PFSK-1 (cell line): ENCODE results near the gene ANKS1A.
A peak's percentile ranks its signal among the peaks of the same experiment; 100 is the strongest.

Experiments
- FOXP2 ChIP-seq: optimal IDR thresholded peaks from 2 replicates; pipeline ENCODE3; 2011; ENCODE audit warnings: borderline replicate concordance, control low read depth, inconsistent platforms; ENCODE audit not compliant: insufficient read depth; ENCODE audit errors: extremely low read length, extremely low read depth
- POLR2AphosphoS5 ChIP-seq: IDR thresholded peaks from 2 replicates; pipeline ENCODE4 v1.6.1; 2012; ENCODE audit warnings: low read depth, mild to moderate bottlenecking, control low read depth, low read length, moderate library complexity
- SIN3A ChIP-seq: IDR thresholded peaks from 2 replicates; pipeline ENCODE4 v1.6.1; 2012; ENCODE audit warnings: mild to moderate bottlenecking, low read length, moderate library complexity, borderline replicate concordance; ENCODE audit not compliant: insufficient read depth
- TAF1 ChIP-seq: IDR thresholded peaks from 2 replicates; pipeline ENCODE4 v1.6.1; 2012; ENCODE audit warnings: low read length, control low read depth, borderline replicate concordance; ENCODE audit not compliant: insufficient read depth
- TF ChIP-seq, protein P1 (sequence below), 2 experiments: IDR thresholded peaks; 2 replicates each; pipeline versions ENCODE4 v1.6.1 to v1.8.0; 2011 to 2012; ENCODE audit warnings: low read depth in 2 of 2, low read length in 2 of 2, control low read depth in 1 of 2, inconsistent platforms in 1 of 2, mild to moderate bottlenecking in 1 of 2, moderate library complexity in 1 of 2; ENCODE audit not compliant: insufficient read depth in 1 of 2

The ANKS1A gene

GRCh38 chr6:34865107-34865506 lies 23.9 kb upstream of the ANKS1A start:
- no peak for TF ChIP-seq POLR2AphosphoS5
- TF ChIP-seq, protein P1, sequence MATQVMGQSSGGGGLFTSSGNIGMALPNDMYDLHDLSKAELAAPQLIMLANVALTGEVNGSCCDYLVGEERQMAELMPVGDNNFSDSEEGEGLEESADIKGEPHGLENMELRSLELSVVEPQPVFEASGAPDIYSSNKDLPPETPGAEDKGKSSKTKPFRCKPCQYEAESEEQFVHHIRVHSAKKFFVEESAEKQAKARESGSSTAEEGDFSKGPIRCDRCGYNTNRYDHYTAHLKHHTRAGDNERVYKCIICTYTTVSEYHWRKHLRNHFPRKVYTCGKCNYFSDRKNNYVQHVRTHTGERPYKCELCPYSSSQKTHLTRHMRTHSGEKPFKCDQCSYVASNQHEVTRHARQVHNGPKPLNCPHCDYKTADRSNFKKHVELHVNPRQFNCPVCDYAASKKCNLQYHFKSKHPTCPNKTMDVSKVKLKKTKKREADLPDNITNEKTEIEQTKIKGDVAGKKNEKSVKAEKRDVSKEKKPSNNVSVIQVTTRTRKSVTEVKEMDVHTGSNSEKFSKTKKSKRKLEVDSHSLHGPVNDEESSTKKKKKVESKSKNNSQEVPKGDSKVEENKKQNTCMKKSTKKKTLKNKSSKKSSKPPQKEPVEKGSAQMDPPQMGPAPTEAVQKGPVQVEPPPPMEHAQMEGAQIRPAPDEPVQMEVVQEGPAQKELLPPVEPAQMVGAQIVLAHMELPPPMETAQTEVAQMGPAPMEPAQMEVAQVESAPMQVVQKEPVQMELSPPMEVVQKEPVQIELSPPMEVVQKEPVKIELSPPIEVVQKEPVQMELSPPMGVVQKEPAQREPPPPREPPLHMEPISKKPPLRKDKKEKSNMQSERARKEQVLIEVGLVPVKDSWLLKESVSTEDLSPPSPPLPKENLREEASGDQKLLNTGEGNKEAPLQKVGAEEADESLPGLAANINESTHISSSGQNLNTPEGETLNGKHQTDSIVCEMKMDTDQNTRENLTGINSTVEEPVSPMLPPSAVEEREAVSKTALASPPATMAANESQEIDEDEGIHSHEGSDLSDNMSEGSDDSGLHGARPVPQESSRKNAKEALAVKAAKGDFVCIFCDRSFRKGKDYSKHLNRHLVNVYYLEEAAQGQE (IDR thresholded peaks at IDR 0.05; ENCODE audit: insufficient read depth in 1 of 2, low read depth in 2 of 2, low read length in 2 of 2) = no peak

GRCh38 chr6:34866509-34866908 lies 22.5 kb upstream of the ANKS1A start:
- no peak for TF ChIP-seq POLR2AphosphoS5
- TF ChIP-seq, protein P1 (IDR thresholded peaks at IDR 0.05; ENCODE audit: insufficient read depth in 1 of 2, low read depth in 2 of 2, low read length in 2 of 2) = no peak
- TF ChIP-seq FOXP2 = no peak
- TF ChIP-seq TAF1 = no peak
- no peak for TF ChIP-seq SIN3A

DNA sequence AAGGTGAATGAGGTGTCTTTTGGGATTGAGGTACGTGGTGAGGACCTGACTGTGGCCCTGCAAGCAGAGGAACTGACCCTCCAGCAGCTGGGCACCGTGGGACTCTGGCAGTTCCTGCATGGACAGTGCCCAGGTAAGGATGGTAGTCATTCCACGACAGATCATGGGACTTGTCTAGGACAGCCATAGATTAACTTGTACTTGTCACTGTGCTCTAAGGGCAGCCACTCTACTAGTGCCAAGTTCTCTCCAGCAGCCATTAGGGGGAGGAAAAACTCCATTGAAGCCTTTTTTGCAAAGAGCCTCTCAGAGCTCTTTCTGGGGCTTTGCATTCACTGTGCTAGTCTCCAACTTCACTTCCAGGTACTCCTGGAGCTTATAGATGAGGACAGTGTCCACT lies 21.6 kb upstream of the ANKS1A start:
- TF ChIP-seq, protein P1 (IDR thresholded peaks at IDR 0.05; ENCODE audit: insufficient read depth in 1 of 2, low read depth in 2 of 2, low read length in 2 of 2) = no peak
- TF ChIP-seq FOXP2 = no peak
- no peak for TF ChIP-seq SIN3A
- TF ChIP-seq TAF1 = no peak
- no peak for TF ChIP-seq POLR2AphosphoS5

DNA sequence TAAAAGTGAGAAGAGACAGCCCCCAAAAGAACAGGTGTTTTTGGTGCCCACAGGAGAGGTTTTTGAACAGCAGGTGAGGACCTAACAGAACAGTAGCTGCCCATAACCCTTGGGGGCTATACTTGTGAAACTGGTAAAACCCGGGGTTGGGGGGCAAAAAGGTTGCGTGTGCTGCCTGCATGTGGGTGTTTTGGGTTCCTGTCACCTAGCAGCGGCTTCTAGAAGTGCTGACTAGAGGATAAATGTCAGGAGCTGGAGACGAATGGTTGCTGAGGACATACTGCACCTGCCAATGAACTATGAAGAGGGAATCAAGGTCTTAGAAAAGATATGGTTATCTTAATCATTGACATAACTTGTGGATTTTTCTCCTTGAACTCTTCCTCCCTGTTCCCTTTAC lies 17.2 kb upstream of the ANKS1A start:
- no peak for TF ChIP-seq SIN3A
- TF ChIP-seq, protein P1 (IDR thresholded peaks at IDR 0.05; ENCODE audit: insufficient read depth in 1 of 2, low read depth in 2 of 2, low read length in 2 of 2) = no peak
- no peak for TF ChIP-seq FOXP2
- TF ChIP-seq POLR2AphosphoS5 = no peak
- no peak for TF ChIP-seq TAF1

DNA sequence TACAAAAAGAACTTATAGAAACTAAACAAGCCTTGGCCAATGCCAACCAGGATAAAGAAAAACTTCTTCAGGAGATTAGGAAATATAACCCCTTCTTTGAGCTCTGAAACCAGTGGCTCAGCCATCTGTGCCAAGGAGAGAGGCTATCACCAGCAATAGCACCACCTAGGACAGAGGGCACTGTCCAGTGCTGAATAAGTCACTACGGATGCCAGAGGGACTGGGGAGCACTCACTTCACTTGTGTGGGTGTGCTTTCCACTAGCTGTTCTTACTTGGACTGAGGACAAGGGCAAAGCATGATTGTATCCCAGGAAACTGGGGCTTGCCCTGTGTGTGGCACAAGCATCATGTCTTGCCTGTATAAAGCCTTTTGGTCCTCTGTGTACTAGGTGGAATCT lies 16.7 kb upstream of the ANKS1A start:
- TF ChIP-seq, protein P1 (IDR thresholded peaks at IDR 0.05; ENCODE audit: insufficient read depth in 1 of 2, low read depth in 2 of 2, low read length in 2 of 2) = peak; percentile 69 to 89
- no peak for TF ChIP-seq FOXP2
- TF ChIP-seq POLR2AphosphoS5 = no peak
